LoVo (cell line): ENCODE measurements around the gene RPH3AL.
"Not testable (repeated sequence)": the region's sequence is repeated elsewhere in the genome, so short reads cannot be mapped to it uniquely, and the experiment has no call there.

Source experiments
- DNase-seq: peaks from one replicate; pipeline ENCODE4 v3.0.0-alpha.2; 2016; ENCODE audit warnings: low spot score

RPH3AL gene

GRCh38 chr17:260944-261343 lies 91.7 kb downstream of the RPH3AL start:
- no peak for DNase-seq

- no peak for DNase-seq
These were observed 92.4 kb downstream of the RPH3AL start for GRCh38 chr17:260031-260791.

DNA sequence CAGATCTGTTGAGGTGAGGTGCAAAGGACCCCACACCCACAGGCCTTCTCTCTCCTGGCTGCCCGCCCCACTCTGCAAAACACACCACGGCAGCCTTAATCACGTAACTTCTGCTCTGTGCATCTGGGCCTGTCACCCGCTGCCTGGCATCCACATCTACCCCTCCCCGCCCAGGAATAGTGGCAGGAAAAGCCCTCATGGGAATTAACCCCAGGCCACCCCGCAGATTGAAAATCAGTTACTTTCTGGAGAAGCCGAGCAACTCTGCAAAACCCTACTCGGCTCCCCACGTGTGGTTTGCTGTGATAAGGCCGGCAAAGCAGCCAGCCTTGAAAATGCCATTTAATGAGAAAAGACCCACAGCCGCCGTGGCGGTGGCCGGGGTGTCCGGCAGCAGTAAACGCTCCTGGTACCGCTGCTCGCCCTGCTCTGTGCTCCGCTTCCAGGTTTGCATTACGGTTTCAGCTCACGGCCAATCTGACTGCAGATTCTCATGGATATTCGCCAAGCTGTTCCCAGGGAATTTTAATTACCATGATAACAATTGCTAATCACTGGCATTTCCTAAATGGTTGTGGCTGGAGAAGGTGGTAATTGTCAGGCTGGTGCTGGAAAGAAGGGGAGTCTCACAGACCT lies 93.1 kb downstream of the RPH3AL start:
- no peak for DNase-seq

DNA sequence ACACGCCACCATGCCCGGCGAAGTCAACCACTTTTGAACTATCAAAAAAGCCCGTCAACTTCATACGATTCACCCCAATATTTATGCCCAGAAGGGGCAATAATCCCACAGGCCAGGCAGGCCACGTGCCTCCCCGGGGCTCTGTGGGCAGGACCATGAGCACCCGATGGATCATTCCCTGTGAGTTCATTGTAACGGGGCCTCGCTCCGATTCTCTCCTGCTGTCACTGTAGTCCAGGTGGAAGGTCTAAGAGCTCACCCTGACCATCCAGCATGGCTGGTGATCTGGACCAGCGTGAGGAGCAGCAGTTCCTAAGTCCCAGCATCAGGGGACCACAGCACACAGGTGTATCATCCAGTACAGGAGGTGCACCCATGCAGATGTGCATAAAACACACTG lies 93.7 kb downstream of the RPH3AL start:
- no peak for DNase-seq

GRCh38 chr17:258045-258734 lies 94.4 kb downstream of the RPH3AL start:
- no peak for DNase-seq

- DNase-seq, result no peak
These were observed 99.3 kb downstream of the RPH3AL start for GRCh38 chr17:253091-253846.

- DNase-seq, result no peak
These were observed 100.2 kb downstream of the RPH3AL start for GRCh38 chr17:252456-252855.

- no peak for DNase-seq
These were observed 101.1 kb downstream of the RPH3AL start for GRCh38 chr17:251531-251930.

DNA sequence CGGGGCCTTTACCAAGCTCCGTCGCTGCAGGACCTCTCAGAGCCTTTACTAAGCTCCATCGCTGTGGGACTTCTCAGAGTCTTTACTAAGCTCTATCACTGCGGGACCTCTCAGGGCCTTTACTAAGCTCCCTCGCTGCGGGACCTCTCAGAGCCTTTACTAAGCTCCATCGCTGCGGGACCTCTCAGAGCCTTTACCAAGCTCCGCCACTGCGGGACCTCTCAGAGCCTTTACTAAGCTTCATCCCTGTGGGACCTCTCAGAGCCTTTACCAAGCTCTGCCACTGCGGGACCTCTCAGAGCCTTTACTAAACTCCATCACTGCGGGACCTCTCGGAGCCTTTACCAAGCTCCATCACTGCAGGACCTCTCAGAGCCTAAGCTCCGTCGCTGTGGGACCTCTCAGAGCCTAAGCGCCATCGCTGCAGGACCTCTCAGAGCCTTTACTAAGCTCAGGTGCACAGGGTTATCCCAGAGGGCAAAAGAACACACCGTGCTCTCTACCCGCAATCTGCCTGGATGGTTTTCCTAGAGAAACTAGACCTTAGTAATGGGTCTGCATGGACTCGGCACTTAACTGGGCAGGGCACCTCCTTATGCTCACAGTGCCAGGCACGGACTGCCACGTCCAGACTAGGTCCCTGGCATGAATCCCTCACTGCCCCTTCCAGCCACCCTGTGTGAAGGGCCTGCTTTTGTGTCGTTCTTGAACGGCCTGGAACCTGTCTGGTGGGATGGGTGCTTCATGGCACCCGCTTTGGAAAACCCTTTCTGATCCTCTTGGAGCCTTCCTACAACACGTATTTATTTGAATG lies 101.9 kb downstream of the RPH3AL start:
- no peak for DNase-seq

GRCh38 chr17:249236-249993 lies 103.2 kb downstream of the RPH3AL start:
- DNase-seq, result no peak

DNA sequence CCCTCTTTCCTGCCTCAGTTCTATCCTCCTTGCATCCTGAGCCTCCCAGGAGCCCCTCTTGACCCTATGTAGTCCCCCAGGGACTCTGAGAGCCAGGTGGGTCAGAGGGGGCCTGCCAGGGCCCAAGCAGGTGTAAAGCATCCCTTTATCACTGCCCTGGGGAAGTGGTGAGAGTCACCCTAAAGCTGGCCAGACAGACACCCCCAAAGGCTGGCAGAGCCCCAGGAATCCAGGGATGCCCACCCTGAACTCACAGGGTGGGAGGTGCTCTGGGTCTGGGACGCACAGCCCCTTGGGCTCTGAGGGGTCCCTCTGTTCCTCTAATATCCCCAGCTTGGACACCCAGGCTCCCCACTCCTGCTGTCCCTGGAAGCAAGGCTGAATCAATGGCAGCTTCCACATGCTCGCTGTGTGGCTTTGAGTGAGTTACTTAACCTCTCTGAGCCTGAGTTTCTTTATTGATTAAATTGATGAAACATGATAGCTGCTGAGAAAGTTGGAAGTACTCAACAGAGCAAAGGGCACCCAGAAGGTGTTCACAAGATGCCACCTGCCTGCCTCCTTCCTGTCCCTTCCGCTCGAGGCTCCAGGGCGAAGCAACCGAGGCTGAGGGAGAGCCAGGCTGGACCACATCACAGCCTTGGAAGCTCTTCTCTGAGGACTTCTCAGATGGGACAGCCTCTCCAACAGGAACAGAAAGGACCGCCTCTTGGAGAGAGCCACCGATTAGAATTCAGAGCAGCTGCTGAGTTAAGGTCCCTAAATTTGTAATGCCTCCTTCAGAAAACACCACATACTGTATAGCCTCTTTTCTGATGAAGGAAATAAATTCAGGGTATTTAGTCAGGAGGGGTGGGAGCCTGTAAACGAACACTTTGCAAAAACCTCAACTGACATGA lies 104.0 kb downstream of the RPH3AL start:
- DNase-seq, result no peak

- DNase-seq, result no peak
These were observed 104.8 kb downstream of the RPH3AL start for GRCh38 chr17:247767-248166.

DNA sequence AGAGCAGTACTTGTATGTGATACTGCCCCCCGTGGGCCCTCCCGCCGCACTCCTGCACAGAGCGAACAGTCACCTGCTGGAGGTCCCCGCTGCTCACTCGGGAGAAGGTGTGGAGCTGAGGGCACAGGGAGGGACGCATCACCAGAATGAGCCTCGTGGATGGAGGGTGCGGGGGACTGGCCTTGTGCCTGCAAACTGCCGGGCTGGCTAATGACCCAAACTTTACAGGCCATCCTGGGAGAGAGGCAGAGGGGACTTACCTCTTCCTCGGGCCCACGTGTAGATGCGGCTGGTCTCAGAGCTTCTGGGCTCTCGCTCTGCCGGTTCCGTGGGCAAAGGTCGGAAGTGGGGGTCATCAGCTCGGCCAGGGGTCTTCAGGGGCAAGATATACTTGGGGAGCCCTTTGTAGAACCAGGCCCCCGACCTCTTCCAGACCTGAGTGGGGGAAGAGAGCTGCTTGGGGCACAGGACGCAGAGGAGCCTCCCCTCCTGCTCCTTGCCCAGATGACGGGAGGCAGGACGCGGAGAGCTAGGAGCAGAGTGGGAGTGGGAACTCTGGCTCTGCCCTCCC lies 105.7 kb downstream of the RPH3AL start:
- DNase-seq, result no peak

- no peak for DNase-seq
These were observed 106.4 kb downstream of the RPH3AL start for GRCh38 chr17:246226-246625.

DNA sequence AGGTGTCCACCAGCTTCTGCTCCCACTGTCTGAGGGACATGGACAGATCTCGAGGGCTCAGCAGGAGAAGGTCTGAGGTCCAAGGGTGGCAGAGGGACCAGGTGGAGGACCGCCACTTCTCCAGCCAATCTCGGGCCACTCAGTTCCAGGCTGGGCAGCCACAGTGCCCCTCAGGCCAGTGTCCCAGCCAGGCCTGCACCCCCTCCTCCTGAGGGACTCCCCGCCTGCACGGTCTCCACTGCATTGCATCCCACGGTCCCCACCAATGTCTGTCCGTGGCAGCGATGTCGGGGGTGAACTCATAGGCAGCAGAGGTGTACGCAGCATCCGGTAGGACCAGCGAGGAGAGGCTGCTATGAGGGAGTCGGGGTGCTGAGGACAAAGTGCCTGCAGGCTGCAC lies 107.0 kb downstream of the RPH3AL start:
- DNase-seq, result no peak

- DNase-seq, result no peak
These were observed 107.6 kb downstream of the RPH3AL start for GRCh38 chr17:245020-245419.

GRCh38 chr17:243924-244323 lies 108.7 kb downstream of the RPH3AL start:
- DNase-seq, result not testable (repeated sequence)

GRCh38 chr17:238964-239259 lies 113.7 kb downstream of the RPH3AL start:
- DNase-seq, result no peak

DNA sequence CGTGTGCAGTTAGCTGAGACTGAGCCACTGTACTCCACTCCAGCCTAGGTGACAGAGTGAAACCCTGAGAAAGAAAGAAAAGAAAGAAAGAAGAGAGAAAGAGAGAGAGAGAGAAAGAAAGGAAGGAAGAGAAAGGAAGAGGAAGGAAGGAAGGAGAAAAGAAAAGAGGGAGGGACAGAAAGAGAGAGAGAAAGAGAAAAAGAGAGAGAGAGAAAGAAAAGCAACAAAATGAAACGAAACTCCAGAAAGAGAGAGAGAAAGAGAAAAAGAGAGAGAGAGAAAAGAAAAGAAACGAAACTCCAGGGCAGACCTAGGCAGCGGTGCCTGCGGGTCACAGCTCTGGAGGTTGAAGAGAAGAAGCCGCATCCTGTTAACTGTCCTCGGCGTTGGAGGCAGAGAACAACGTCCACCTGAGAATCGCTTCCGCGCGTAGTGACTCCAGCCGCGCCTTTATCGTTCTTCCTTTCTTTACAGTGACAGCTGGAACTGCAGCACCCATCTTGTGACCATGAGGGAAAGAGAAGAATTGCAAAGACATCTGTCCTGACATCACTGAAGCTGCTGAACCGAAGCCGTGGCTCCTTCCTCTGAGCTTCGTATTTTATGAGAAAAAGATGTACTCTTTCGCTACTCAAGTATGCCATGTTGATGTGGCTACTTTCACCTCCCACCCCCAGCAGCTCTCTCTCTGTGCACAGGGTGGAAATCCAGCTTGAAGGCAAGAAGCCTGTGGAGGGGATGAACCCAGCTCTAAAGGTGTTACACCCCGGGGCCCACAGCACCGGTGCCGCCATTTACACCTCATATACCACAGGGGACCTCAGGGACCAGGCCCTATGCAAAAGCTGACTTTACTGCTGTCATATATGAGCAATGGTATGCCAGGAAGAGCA lies 114.3 kb downstream of the RPH3AL start:
- no peak for DNase-seq
